ENCODE data around the gene AK8.

DNA sequence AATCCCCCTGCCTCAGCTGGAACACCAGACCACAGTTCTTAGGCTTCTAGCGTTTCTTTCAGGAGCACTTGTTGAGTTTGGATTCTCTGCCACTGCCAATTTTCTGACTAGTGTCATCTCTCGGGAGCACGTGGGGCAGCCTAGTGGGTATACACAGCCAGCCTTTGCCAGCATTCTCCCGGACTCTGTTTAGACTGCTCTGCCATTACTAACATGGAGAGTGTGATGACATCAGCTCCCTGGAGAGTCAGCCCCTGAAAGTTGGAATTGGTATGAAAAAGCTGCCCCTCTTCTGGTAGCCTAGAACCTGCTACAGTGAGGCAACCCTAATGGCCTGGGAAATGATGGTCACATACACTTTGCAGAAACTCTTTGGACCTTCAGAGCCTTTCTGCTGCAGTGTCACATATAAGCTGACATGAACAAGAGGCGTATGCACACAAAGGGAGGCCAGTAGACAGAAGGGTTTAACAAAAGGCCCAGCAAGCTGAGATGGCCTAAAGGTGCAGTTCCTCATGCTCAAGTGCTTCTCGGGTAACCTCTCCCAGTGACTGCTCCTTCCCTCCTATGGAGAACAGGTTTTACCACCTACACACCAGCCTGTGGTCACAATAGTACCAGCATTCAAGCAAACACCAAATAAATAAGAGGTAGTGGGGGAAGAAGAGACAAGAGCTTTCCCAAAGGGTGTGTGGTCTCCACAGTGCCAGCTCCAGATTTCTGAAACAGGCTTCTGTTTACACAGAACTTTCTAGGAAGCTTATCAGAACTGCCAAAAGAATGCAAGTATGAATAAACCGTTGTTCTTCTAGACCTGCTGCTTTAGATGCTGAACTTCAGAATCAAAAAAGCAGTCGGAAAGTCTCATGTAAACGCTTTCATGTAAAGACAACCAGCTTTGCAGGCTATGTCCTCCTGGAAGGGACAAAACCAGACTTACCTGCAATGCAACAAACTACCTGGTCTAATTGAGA lies 17.1 kb upstream of the AK8 start:
- TF ChIP-seq, protein P1, sequence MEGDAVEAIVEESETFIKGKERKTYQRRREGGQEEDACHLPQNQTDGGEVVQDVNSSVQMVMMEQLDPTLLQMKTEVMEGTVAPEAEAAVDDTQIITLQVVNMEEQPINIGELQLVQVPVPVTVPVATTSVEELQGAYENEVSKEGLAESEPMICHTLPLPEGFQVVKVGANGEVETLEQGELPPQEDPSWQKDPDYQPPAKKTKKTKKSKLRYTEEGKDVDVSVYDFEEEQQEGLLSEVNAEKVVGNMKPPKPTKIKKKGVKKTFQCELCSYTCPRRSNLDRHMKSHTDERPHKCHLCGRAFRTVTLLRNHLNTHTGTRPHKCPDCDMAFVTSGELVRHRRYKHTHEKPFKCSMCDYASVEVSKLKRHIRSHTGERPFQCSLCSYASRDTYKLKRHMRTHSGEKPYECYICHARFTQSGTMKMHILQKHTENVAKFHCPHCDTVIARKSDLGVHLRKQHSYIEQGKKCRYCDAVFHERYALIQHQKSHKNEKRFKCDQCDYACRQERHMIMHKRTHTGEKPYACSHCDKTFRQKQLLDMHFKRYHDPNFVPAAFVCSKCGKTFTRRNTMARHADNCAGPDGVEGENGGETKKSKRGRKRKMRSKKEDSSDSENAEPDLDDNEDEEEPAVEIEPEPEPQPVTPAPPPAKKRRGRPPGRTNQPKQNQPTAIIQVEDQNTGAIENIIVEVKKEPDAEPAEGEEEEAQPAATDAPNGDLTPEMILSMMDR (IDR thresholded peaks at IDR 0.05): no peak
- no peak for TF ChIP-seq POLR2A (IDR thresholded peaks at IDR 0.05)
